SKM-1 treated with dmso at 0.1 percent for 144 hours (cell line): ENCODE data around the gene NEUROG3.

ENCODE experiments used
- DNase-seq: peaks from one replicate; lab custom pipeline; 2025; ENCODE audit not compliant: unreplicated experiment; lab: John Stamatoyannopoulos, UW

The NEUROG3 gene

GRCh38 chr10:69573056-69573806 lies at the start of gene NEUROG3:
NEUROG3 (minus strand) TSS chr10:69573422; CDS start chr10:69573043, 379 bp downstream.
- DNase-seq = no peak

GRCh38 chr10:69620625-69621024 lies 47.4 kb upstream of the NEUROG3 start:
- no peak for DNase-seq

DNA sequence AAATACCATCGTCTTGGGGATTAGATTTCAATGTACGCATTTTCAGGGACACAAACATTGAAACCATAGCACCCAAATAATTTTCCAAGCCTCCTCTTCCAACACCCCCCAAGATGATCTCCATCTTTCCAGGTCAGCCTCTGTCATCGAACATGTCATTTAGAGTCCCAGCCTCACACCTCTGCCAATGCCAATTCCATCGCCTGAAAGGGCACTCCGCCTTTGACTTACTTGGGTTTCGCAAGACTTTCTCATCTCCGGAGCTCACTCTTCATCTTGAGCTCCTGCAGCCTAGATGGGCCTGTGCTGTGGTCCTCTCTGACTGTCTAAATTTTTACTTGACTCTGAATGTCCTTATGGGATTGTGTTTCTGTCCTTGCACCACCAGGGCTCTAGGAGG lies 46.4 kb upstream of the NEUROG3 start:
- no peak for DNase-seq

DNA sequence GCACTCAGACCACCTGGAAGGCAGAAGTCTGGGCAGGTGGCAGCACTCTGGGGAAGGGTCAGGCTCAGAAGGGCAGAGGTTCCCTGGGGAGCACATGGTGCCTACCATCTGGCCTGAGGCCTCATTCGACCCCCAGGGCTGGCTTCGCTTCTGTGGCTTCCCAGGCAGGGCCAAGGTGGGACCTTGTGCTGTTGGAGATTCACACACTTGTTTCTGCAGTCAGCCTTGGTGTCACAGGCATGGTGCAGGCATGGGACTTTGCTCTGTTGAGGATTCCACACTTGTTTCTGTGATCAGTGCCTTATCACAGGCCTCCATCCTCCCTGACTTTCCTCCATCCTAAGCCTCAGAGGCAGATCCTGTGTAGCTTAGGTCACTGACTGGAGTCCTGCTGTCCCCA lies 45.5 kb upstream of the NEUROG3 start:
- DNase-seq = no peak

- no peak for DNase-seq
These were observed 43.1 kb upstream of the NEUROG3 start for GRCh38 chr10:69616358-69616757.

- no peak for DNase-seq
These were observed 40.9 kb upstream of the NEUROG3 start for GRCh38 chr10:69614130-69614529.

DNA sequence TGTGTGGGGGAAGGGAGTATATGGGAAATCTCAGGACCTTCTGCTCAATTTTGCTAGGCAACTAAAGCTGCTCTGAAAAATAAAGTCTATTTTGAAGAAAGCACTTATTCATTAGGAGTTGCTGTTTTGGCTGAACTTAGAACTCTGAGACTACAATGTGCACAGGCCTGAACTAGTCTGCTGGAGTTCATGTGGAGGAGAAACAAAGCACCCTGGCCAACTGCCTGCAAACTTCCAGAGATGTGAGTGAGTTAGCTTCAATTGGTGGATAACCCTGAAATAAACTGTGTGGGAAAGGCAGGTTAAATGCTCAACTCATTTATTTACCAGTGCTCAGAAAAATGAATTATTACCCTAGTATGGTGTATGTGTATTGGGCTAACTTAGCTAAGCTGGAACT lies 39.5 kb upstream of the NEUROG3 start:
- no peak for DNase-seq

GRCh38 chr10:69609077-69609476 lies 35.9 kb upstream of the NEUROG3 start:
- DNase-seq = no peak

GRCh38 chr10:69600761-69601330 lies 27.6 kb upstream of the NEUROG3 start:
- no peak for DNase-seq

- no peak for DNase-seq
These were observed 15.1 kb upstream of the NEUROG3 start for GRCh38 chr10:69588358-69588757.

- no peak for DNase-seq
These were observed 11.4 kb upstream of the NEUROG3 start for GRCh38 chr10:69584624-69585023.

DNA sequence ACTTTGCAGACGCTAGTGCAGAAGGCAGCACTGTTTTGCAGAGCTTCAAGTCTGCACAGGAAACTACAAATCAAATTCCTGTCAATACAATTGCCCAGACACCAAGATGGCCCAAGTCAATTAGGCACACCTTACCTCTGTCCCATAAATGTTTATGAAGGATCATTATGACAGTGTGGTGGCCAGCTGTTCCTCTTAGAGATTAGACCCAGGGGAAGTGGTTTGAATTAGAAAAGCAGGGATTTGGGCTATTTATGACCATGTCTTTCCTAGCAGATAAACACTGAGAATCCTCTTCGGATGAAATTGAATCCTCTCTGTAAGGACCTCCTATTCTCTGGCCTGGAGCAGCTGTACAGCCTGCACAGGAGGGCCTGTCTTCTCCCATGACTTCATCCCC lies 9.9 kb upstream of the NEUROG3 start:
- no peak for DNase-seq

DNA sequence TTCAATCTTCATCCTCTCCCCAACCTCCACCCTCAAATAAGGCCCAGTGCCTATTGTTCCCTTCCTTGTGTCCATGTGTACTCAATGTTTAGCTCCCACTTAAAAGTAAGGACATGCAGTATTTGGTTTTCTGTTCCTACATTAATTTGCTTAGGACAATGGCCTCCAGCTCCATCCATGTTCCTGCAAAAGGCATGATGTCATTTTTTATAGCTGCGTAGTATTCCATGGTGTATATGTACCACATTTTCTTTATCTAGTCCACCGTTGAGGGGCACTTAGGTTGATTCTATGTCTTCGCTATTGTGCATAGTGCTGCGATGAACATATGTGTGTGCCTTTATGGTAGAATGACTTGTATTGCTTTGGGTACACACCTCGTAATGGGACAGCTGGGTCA lies 7.2 kb upstream of the NEUROG3 start:
- no peak for DNase-seq

DNA sequence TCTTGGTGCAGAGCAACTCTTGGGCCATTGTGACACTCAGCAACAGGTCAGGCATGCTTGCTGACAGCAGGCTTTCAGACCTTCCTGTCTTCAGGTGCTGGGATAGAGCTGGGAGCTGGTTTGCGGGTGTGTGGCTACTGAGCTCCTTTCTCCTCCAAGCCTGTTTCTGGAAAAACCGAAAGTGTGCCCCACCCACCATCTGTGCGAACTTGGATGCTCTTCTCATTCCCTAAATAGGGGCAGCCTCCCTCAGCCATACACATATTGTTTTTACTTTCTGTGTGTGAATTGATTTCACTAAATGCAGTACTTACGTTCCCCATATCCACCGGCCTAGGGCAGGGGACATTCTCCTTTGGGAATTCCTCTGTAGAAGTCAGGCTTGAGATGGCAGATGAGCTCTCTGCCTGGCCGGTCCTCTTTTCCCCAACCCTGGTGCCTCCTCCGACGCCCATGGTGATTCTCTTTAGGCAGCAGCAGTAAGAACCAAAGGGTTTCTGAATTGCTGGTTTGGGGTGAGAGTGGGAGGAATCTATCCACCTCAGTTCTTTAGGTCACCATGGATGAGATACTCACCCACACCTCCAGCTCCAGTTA lies 6.3 kb upstream of the NEUROG3 start:
- no peak for DNase-seq

DNA sequence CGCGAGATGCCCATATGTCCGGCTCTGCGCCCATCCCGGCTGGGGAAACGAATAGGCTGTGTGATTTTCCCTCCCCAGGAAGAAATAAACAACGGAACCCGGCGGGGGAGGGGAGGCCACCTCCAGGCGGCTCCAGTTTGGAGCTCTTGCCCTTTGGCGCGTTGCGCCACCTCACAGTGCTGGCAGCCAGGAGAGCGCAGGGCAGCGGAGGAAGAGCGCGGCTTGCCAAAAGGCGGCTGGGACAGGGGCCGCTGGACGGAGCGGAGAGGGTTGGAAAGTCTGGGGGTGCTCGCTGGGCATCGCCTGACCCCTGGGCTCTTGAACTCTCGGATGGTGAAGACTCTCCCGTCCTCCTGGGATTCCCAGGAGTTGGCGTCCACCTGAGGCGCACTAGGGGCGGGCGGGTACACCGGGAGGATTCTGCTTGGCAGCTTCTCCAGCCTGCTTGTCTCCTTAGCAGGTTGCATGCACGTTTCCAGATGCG lies 5.3 kb upstream of the NEUROG3 start:
- no peak for DNase-seq

DNA sequence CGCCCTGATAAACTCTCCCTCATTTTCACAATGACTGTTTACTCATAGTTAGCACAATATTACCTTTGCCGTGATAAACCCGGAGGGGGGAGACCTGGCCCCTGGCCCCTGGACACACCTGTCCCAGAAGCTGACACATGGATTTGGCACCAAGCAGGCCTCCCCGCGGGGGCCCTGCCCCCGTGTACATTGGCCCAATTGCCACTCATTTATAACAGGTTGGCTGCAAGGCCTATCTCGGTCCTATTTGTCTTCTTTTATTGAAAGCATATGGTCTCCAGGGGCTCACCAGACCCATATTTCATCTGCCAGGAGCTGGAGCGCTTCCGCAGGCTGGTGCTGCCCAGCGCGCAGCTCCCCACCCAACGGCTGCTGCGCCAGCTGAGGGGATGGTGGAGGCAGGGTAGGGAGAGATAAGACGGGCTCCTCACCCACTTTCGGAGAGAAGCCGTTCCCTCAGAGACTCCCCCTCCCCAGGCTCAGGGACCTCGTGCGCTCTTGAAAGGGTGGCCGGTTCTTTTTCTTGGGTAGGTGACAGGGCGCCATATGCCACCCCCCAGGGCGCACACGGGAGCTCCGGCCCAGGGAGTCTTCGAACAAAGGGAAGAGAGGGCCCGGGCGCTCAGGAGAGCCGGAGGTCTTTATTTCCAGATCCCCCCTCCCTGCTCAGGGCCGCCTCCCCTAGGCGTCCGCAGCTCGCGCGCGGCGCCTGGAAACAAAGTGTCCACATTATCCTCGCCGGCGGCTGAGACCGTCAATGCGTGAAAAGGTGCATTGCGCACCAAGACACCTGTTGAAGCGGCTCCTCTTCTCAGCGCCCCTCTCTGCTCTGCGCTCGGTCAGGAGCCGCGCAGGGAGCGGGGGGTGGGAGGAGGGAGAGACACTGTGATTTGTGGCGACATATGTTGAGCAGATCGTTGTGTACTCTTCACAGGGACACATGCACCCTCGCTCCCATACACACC lies 4.3 kb upstream of the NEUROG3 start:
- DNase-seq = no peak

DNA sequence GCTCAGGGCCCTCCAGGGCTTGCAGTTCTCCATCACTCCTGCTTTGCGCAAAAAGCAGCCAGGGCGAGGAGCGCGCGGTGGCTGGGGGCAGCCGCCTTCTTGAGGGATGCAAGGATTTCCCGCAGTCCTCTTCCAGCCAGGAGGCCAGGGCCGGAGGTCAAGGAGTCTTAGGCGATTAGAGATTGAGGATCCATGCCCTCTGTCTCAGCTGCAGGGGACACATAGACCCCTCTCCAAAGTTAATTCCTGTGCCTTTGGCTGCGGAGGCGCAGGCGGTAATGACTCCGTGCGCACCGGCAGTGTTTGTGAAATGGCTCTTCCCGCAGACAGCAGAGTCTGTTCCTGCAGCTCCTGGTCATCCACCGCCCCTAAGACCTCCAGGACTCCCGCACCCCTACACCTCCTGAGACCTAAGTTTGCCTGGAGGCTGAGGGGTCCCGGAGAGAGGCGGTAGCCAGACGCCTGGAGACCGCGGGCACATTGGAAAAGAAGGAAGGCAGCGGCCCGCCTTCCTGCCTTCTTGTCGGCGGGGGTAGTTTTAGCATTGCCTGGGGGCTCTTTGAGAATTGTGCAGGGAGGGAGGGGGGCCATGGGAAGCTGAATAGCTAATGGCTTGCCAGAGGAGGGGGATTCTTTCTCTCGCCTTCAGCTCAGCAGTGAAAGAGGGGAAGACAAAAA lies 3.3 kb upstream of the NEUROG3 start:
- no peak for DNase-seq

- DNase-seq = no peak
These were observed 2.0 kb upstream of the NEUROG3 start for GRCh38 chr10:69575164-69575722.

GRCh38 chr10:69574571-69574978 lies 1.4 kb upstream of the NEUROG3 start:
- no peak for DNase-seq
